HCT116 (cell line): Measurements from ENCODE around the gene IRF8.

Experiments used
- CTCF ChIP-seq, 3 experiments: fragments of 200-600 bp in 1 of 3; sonication (generic) in 1 of 3; IDR thresholded peaks in 2 of 3; conservative IDR thresholded peaks in 1 of 3; 2 replicates each; pipeline ENCODE4 v1.5.1; 2012 to 2017; ENCODE audit warnings: low read depth in 2 of 3, low read length in 2 of 3, antibody characterized with exemption in 1 of 3, borderline replicate concordance in 1 of 3, control low read depth in 1 of 3, mild to moderate bottlenecking in 1 of 3, mixed read lengths in 1 of 3, mixed run types in 1 of 3, moderate library complexity in 1 of 3; ENCODE audit not compliant: insufficient read depth in 1 of 3
- EZH2phosphoT487 ChIP-seq: fragments of 200-600 bp; IDR thresholded peaks from 2 replicates; pipeline ENCODE4 v1.6.1; 2018; ENCODE audit warnings: antibody characterized with exemption, borderline replicate concordance
- FOSL1 ChIP-seq: IDR thresholded peaks from 2 replicates; pipeline ENCODE4 v1.6.1; 2012; ENCODE audit warnings: low read depth
- POLR2A ChIP-seq: IDR thresholded peaks from 2 replicates; pipeline ENCODE4 v1.7.0; 2011; ENCODE audit warnings: borderline replicate concordance; ENCODE audit not compliant: insufficient read depth, insufficient read length; ENCODE audit errors: extremely low read depth
- RAD21 ChIP-seq: IDR thresholded peaks from 2 replicates; pipeline ENCODE4 v1.6.1; 2012; ENCODE audit warnings: low read depth, mild to moderate bottlenecking

- no peak for TF ChIP-seq FOSL1
- no peak for TF ChIP-seq EZH2phosphoT487
- no peak for TF ChIP-seq POLR2A
- TF ChIP-seq CTCF (IDR thresholded peaks at IDR 0.05 in 2 of 3, conservative IDR thresholded peaks at IDR 0.05 in 1 of 3; ENCODE audit: borderline replicate concordance in 1 of 3, insufficient read depth in 1 of 3, low read depth in 2 of 3, low read length in 2 of 3) = no peak
- TF ChIP-seq RAD21 = no peak
These were observed 32.8 kb downstream of the IRF8 start for GRCh38 chr16:85931596-85932402.
